MM.1S (cell line): ENCODE measurements around the gene NXPH4.

Source experiments
- CTCF ChIP-seq: fragments of 300-600 bp; sonication (generic); IDR thresholded peaks from 2 replicates; pipeline ENCODE4 v1.5.1; 2016; ENCODE audit warnings: antibody characterized with exemption, low read length, mixed read lengths
- EZH2 ChIP-seq: fragments of 300-600 bp; sonication (generic); optimal IDR thresholded peaks from 2 replicates; pipeline ENCODE3; 2017; ENCODE audit warnings: low read depth, mild to moderate bottlenecking, antibody characterized with exemption, low read length, mixed read lengths

DNA sequence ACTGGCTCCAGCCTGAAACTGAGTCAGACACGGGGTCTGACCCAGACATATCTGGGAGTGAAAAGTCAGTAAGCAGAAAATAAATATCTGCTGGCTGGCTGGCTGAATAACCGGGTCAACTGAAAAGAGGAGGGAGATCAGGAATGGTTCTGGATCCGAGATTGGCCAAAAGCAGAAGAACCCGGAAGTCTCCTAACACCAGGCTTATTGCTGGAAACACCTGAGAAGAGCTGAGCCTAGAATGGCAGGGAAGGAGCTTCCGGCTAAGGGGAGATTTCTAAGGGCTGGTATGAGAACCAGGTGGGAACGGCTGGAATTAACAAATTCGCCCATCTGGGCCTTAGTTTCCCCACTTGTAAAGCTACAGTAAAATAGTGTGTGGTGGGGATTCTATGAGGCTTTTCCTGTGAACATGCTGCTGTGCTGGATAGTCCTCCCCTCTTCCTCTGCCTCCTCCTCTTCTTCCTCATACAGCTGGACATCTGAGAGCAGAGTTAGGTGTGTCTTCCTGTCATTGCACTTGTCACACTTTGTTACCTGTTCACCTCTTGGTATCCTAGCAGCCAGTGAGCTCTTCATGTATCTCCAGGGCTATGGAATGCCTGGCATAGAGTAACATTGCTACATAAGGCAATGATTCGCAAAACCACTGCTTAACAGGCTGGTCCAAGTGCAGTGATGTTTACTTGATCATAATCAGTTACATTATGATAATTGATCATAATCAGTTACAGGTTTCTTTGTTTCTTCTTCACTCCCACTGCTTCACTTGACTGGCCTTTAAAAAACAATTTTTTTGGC lies 10.9 kb downstream of the NXPH4 start:
- TF ChIP-seq EZH2 (no peak), CTCF (no peak)
